GM18517 (cell line): Measurements from ENCODE around the gene EML6.
"Not testable (repeated sequence)": the region's sequence is repeated elsewhere in the genome, so short reads cannot be mapped to it uniquely, and the experiment has no call there.

Experiments
- ATAC-seq: cut with Tn5 transposase; IDR thresholded peaks from one replicate; pipeline ENCODE4 v1.9.1; 2021; ENCODE audit warnings: mild to moderate bottlenecking, moderate library complexity; ENCODE audit not compliant: unreplicated experiment

EML6 gene

DNA sequence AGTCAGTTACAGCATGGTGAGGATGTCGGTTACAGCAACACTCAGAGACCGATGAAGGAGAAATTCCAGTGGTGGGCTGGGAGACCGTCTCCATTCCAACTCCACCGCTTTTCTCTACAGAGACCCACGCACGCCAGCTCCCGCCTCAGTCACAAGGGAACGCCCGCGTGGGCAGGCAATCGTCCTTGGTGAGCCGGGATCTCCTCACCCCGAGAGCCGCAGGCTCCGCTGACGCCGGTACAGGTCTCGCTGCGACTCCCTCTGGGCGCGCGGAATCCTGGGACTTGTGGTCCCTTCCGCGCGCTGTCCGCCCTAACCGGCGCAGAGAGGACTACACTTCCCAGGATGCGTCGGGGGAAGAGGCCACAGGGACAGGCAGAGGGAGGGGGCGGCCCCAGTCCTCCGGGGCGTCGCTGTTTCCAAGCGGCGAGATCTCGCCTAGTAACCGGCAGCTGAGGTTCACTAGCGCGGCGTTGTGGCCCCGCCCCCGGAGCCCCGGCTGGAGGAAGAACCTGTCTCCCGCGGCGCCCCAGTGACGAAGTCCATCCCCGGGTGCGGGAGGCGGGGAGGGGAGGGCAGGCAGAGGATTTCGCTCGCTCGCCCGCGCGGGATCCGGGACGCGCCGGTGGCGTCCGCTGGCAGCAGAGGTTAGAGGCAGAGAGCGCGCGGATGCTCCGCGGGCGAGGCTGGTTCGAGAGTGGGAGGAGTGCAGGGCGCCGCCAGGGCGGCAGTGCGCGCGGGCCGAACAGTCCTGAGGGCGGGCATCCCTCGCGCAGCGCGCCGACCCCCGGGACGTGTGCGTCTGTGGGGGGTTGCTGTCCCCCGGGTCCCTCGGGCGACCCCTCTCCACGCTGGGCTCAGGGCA lies at the start of gene EML6:
TSS of gene EML6 (plus strand) at position 532 of the 865 bp plus-strand sequence. CDS start 1,400 bp downstream, outside the sequence.
- ATAC-seq: peak; percentile 96

DNA sequence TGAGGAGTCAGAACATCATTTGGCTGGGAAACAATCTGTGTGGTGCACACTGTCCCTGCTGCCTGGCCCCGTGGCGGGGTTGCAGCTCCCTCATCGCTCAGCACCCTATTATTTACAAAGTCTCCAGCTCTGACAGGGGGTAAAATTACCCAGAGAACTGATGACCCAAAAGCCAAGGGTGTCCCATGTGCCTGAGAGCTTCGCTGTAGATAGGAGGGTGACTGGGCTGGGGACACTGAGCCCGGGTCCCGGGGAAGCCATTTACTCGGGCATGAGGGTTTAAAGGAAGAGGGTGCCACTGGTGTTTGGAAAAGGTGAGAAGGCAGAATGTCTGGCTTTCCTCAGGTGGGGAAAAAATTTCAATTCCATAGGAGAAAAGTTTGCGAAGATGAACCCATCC lies 48.2 kb upstream of the EML6 start:
- ATAC-seq: no peak

DNA sequence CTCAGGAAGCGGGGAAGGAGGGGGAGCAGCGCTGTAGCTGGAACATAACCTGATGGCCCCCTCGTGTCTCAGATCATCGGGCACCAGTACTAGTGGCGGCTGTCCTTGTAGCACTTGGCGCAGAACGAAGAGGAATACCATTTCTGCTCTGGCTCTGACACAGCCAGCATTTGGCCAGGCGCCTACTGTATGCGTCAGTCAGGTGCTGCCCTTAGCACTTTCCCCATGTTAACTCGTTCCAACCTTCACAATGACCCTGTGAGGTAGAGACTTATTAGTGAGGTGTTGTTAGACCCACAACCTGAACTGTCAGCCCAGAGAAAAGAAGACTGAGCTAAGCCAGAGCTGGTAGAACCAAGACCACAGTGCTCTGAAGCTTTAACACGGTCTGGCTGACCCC lies 47.7 kb upstream of the EML6 start:
- no peak for ATAC-seq

DNA sequence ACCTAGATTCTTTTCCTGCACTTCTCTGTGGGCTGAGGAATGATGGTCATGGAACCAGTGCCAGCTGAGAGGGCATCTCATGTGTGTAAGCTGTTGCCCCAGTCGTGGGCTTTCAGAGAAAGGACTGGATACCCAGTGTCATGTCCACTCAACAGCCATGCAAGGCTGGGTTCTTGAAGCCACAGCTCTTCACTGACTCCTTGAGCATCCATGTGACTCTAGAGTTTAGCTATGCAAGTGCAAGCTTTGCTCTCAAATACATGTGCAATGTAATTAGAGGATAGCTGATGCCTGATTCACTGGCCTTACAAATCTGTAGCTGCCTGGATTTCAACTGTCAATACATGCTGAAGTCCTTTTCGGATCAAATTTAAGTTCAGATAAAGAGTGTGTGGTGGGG lies 46.8 kb upstream of the EML6 start:
- no peak for ATAC-seq

DNA sequence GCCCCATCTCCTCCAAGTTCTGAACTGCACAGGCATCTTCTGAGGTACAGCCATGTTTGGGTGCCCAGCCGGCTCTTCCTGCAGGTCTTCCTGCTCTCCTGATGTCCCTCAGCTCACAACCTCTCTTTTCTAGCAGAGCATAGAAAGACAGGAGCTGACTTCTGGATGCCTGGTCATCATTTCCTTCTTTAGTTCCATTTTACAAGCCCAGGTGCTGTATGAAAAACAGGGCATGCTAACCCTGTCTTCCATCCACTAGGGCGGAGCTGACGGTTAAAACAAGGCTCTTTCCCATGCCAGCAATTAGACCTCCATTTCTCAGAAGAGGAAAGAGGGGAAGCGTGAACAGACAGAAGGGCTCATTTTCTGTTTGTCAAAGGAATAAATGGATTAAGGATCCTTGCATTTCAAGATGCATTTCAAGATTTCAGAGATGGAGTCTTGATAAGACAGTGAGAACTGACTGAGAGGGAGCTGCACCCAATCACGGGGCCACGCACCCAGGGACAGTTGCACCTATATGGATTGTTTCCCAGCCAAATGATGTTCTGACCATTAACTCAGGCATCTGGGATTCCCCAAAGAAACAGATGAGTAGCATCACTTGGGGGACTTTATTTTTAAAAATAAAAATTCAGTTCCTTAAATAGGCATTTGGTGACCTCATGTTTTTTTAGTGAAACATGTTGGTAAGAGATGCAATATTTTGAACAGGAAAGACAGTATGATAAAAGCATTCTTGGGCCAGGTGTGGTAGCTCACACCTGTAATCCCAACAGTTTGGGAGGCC lies 45.8 kb upstream of the EML6 start:
- no peak for ATAC-seq

DNA sequence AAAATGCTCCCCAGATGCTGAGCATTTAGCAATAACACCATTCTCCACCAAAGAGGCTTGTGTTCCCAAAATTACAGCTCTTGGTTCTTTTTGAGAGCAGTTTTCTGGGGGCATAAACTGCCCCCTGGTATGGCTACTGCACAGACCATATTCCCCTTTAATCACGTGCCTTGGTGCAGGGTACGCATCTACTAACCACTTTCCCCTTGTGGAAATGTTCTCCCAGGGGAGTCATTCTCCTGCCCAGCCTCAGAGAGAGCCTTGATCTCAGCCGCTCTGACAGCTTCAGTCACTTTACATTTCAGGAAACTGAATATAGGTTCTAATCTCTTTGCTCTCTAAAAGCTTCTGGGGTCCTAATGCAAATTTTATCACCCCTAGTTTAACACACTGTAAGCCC lies 44.7 kb upstream of the EML6 start:
- no peak for ATAC-seq

DNA sequence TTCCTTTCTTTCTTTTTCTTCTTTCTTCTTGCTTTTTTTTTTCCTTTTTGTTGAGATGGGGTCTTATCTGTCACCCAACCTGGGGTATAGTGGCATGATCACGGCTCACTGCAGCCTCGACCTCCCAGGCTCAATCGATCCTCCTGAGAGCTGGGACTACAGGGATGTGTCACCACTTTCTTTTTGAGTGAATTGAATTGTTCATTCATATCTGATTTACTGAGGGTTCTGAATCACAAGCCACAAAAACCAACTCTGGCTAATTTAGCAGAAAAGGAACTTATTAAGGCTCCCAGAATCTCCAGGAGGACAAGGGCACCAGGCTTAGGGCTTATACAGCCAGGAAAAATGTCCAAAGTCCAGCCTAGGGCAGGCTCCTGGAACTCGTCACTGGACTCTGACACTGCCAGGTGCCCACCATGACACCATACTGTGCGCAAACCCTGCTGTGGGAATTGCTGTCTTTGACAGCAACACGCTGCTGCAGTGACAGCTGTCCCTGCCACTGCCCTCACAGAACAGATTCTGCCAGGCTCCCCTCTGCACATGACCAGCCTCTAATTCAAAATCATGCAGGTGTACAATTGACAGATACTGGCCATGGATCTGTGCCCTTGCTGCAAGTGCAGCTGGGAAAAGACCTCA lies 42.9 kb upstream of the EML6 start:
- peak; percentile 81 for ATAC-seq

DNA sequence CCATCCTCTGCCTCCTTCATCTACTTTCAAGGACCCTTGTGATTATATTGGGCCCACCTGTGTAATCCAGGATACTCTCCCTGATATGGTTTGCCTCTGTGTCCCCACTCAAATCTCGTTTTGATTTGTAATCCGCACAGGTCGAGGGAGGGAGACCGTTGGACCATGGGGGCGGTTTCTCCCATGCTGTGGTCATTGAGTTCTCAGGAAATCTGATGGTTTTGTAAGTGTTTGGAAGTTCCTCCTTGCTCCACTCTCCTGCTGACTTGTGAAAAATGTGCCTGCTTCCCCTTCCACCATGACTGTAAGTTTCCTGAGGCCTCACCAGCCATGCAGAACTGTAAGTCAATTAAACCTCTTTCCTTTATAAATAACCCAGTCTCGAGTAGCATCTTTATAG lies 42.0 kb upstream of the EML6 start:
- ATAC-seq: no peak

DNA sequence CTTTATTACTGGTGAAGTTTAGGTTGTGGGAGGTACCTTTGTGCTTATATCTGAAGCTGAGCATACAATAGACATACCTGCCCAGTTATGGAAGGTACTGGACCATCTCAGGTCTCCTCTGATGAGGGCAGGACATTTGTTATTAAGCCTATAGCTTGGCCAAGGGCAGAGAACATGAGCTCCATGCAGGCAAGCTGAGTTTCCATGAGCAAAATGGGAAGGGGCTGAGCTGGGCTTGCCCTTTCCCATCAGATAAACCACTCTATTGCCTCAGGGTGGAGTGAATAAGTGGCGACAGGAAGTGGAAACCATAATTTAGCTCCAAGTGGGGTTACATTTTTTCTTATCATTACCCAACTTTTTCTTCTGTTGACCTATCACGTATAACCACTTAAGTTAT lies 39.9 kb upstream of the EML6 start:
- ATAC-seq: no peak

DNA sequence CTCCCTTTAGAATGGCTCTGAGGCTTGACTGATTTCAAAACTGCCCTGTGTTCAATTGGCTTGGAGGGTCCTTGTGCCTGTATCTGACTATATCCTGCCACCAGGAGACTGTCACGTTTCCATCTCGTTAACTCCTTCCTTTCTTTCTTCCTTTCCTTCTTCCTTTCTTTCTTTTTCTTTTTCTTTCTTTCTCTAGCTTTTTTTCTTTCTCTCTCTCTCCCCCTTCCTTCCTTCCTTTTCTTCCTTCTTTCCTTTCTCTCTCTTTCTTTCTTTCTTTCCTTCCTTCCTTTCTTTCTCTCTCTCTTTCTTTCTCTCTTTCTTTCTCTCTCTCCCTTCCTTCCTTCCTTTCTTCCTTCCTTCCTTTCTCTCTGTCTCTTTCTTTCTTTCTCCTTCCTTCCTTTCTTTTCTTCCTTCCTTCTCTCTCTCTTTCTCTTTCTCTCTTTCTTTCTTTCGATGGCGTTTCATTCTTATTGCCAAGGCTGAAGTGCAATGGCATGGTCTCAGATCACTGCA lies 38.1 kb upstream of the EML6 start:
- ATAC-seq: no peak

DNA sequence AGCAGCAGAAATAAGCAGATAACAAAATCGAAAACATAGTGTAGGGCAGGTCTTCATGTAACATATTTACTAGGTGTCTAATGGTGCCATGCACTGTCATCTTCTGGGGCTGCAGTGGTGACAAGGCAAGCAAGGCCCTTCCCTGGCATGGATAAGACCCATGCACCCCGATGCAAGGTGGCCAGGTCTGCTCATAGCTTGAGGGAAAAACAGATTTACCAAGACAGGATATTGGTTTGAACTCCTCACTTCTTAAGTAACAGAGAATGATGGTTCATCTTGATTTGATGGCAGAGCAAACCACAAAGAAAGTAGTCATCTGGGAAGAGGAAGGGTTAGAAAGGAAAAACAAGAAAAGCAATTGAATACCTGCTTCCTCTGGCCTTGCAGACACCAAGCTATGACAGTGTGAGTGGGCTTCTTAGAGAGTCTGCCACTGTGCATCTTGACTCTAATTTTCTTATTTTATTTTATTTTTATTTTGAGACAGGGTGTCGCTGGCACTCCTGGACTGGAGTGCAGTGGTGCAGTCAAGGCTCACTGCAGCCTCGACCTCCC lies 35.8 kb upstream of the EML6 start:
- no peak for ATAC-seq

DNA sequence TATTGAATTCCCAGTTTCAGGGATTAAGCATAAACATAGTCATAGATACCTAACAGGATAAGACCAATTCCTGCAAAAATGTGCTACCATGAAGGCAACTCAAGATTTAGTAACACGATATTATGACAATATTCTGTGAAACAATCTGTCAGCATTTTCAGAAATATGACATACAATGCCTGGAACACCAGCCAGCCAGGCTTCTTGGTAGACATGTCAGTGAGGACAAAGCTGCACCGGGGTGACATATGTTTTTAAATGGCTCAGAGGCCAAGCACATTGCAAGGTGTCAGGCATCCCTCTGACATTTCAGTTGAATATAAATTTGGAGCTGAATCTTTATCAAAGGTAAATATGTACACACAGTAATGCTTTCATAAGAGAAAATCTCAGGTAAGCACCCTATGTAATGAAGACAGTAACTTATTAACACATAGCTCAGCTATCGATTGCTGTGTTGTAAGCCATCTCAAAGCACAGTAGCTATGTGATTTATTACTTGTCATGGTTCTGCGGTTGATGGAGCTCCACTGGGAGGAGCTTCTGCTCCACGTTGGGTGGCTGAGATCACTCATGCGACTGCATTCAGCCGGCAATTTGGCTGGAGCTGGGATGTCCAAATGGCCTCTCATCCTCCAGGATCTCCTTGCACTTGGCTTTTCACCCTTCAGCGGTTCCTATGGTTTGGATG lies 31.9 kb upstream of the EML6 start:
- no peak for ATAC-seq

DNA sequence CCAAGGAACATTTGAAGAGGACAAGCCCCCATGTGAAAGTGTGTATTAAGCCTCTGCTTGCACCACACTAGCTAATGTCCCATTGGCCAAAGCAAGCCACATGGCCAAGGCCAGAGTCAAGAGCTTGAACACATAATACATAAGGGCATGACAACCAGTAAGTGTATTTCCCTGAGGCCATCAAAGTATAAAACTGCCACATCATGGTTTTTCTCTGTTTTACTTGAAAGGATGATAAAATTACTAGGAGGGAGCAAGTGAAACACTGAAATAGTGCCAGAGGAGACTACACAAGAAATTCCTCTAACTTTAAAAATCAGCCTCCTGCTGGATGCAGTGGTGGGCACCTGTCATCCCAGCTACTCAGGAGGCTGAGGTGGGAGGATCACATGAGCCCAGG lies 30.9 kb upstream of the EML6 start:
- no peak for ATAC-seq

DNA sequence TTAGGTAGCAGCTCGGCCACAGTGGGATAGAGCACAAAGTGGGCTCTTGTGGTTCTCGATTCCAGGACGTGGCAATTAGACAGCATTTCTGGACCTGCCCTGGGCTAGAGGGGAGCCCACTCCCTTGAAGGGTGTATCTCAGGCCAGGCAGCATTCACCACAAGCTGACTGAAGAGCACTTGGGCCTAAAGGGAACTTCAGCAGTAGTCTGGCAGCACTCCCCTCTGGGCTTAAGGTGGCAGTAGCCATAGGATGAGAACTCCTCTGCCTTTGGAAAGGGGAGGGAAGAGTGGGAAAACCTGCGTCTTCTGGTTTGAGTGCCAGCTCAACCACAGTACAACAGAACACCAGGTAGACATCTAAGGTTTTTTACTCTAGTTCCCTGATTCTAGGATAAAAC lies 28.1 kb upstream of the EML6 start:
- no peak for ATAC-seq

DNA sequence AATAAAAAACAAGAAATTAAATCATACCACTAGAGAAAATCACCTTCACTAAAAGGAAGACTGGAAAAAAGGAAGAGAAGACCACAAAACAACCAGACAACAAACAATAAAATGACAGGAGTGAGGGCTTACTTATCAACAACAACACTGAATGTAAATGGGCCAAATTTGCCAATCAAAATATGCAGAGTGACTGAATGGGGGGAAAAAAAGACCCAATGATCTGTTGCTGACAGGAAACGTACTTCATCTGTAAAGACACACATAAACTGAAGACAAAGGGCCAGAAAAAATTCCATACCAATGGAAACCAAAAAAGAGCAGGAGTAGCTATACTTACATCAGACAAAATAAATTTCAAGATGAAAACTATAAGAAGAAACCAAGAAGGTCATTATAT lies 25.5 kb upstream of the EML6 start:
- no peak for ATAC-seq

DNA sequence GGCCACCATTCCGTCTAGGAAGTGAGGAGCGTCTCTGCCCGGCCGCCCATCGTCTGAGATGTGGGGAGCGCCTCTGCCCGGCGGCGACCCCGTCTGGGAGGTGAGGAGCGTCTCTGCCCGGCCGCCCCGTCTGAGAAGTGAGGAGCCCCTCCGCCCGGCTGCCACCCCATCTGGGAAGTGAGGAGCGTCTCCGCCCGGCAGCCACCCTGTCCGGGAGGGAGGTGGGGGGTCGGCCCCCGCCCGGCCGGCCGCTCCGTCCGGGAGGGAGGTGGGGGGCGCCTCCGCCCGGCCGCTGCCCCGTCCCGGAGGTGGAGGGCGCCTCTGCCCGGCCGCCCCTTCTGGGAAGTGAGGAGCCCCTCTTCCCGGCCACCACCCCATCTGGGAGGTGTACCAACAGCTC lies 24.5 kb upstream of the EML6 start:
- ATAC-seq: not testable (repeated sequence)

DNA sequence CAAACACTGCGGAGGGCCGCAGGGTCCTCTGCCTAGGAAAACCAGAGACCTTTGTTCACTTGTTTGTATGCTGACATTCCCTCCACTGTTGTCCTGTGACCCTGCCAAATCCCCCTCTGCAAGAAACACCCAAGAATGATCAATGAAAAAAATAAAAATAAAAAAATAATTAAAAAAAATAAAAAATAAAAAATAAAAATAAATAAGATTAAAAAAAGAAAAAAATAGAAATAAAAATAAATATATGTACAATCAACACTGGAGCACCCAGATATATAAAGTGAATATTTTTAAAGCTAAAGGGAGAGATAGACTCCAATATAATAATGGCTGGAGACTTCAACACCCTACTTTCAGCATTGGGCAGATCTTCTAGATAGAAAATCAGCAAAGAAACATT lies 23.8 kb upstream of the EML6 start:
- no peak for ATAC-seq

DNA sequence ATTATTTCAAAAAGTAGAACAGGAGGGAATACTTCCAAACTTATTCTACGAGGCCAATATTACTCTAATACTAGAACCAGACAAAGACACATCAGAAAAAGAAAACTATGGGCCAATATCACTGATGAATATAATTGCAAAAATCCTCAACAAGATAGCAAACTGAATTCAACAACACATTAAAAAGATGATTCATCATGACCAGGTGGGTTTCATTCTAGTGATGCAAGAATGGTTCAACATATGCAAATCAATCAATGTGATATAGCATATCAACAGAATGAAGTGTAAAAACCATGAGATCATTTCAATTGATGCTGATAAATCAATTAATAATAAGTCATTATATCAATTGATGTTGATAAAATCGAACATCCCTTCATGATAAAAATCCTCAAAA lies 22.4 kb upstream of the EML6 start:
- ATAC-seq: no peak

DNA sequence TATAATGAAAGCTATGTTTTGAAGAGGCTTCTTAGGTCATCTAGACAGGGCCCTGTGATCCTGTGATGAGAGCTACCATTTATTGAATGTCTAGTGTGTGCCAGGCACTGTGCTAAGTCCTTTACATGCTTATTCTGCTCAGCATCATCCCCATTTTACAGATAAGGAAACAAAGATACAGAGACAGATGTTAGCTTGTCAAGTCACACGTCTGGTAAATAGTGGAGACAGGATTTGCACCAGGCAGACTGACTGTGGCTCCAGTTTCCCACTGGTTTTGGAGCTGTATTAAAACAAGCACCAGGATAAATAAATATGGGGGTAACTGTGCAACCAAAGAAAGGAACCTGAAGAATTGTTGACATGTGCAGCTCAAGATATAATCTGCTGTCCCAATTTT lies 19.2 kb upstream of the EML6 start:
- no peak for ATAC-seq
